Nucleus accumbens (tissue), 56 donors: ENCODE results near the gene ASAH2.

ENCODE experiments used
- DNase-seq, 56 donors: peaks; one replicate each; lab custom pipeline; 2025; lab: John Stamatoyannopoulos, UW

The ASAH2 gene

DNA sequence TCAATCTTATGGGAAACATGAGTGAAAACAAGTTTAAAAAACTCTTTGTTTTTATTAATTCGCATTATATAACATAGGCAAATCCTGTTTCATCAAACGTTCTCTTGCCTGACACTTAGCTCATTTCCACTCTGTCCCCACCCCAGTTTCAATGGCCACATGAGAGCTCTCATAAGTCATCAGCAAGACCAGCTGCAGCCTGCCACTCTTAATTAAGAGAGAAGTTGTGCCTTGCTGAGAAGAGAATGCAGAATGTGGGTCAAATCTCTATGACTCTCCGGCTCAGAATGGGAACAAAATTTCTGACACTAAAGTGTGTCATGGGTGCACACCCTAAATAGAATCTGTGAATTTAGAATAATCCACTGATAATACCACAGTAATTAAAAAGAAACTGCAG lies 39.6 kb downstream of the ASAH2 start:
- DNase-seq, result no peak

DNA sequence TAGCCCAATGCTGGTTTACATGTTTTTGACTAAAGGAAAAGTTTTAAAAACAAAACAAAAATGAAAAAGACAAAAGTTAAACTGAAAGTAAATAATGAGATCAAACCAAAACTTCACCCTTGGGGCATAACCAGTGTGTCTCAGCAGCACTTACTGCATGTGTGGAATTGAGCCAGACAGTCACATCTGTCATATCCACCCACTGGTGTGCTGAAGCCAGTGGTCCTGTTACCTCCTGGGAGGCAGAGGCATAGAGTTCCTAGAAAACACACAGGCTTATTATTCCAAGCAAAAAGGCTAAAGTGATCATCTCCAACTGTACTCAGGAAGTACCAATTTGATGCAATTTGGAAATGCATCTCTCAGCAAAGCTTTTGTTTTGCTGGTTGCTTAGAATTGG lies 40.4 kb downstream of the ASAH2 start:
- no peak for DNase-seq
